Large intestine (tissue), 3 donors: Measurements from ENCODE around the gene CERS5. TPM values are rescaled to one million over a fixed set of nuclear protein-coding genes. Genes with fewer than 3 reads are reported as not detected.
A peak's percentile ranks its signal among the peaks of the same experiment; 100 is the strongest.

Source experiments
- DNase-seq, 2 donors: peaks; one replicate each; pipeline versions ENCODE4 v3.0.0 to v3.0.0-alpha.2; 2013
- H3K27ac ChIP-seq: one replicate; pipeline ENCODE4 v1.5.1; 2013; ENCODE audit warnings: low read length
- H3K27me3 ChIP-seq: 2 replicates; pipeline ENCODE4 v1.6.1; 2013; ENCODE audit warnings: low read length; ENCODE audit not compliant: control insufficient read depth, insufficient read depth
- H3K36me3 ChIP-seq: 2 replicates; pipeline ENCODE4 v1.6.1; 2013; ENCODE audit warnings: low read length; ENCODE audit not compliant: control insufficient read depth, insufficient read depth
- H3K4me1 ChIP-seq: one replicate; pipeline ENCODE4 v1.6.1; 2013; ENCODE audit warnings: low read length; ENCODE audit not compliant: control insufficient read depth, insufficient read depth
- H3K4me3 ChIP-seq: one replicate; pipeline ENCODE4 v1.5.1; 2013; ENCODE audit warnings: low read length
- H3K9me3 ChIP-seq: one replicate; pipeline ENCODE4 v1.6.1; 2013; ENCODE audit warnings: mild to moderate bottlenecking, low read depth, low read length, moderate library complexity; ENCODE audit not compliant: control insufficient read depth
- WGBS: methylation state at CpG from one replicate; pipeline ENCODE4 v1.1.5; 2013; ENCODE audit warnings: low lambda C conversion rate; ENCODE audit not compliant: insufficient coverage; 5-methylcytosine and 5-hydroxymethylcytosine counted together
- polyA plus RNA-seq: library from polyadenylated mRNA; unstranded; fragments of 120-200 nt; gene quantifications from one replicate; pipeline ENCODE4 v1.2.1, GENCODE V29; 2013

CERS5 gene
- polyA plus RNA-seq, 1 donor, result 32.5 TPM

DNA sequence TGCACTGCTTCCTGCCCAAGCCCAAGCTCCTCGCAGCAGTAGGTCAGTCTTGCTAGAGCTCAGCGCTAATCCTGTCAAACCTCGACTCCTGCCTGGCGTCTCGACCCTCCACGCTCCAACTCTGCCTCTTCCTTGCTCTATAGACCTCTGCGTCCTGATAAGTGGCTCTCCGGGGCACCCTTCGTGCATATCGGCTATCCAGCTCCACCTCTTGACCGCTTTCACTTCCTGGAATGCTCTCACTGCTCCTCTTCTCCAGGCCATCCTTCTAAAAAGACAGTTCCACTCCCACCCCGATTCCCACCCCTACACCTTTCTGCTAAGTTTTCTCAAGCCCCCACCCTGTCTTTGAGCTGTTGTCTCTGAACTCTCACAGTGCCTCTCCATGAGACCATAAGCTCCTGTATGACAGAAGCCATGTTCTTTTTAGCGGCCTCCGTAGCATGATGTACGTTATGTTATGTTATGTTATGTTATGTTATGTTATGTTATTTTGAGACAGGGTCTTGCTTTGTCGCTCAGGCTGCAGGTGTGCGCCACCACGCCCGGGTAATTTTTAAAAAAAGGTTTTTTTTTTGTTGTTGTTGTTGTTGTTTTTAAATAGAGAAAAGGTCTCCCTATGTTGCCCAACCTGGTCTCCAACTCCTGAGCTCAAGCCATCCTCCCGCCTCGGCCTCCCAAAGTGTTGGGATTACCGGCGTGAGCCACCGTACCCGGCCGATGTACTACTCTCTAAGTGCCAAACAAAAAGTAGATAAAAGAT lies 54.5 kb downstream of the CERS5 start:
- DNase-seq, result no peak
- H3K4me3 ChIP-seq, result peak overlapping the region; percentile 89
- H3K27ac ChIP-seq, result peak overlapping the region; percentile 95
- 0% methylated on average over 1 of the region's 26 CpGs for WGBS
- no peaks in the 10 kb centered on the region for H3K9me3 ChIP-seq
- peaks cover 46% of the 10 kb centered on the region for H3K4me1 ChIP-seq
- no peaks in the 10 kb centered on the region for H3K27me3 ChIP-seq
- peaks cover 25% of the 10 kb centered on the region for H3K36me3 ChIP-seq

DNA sequence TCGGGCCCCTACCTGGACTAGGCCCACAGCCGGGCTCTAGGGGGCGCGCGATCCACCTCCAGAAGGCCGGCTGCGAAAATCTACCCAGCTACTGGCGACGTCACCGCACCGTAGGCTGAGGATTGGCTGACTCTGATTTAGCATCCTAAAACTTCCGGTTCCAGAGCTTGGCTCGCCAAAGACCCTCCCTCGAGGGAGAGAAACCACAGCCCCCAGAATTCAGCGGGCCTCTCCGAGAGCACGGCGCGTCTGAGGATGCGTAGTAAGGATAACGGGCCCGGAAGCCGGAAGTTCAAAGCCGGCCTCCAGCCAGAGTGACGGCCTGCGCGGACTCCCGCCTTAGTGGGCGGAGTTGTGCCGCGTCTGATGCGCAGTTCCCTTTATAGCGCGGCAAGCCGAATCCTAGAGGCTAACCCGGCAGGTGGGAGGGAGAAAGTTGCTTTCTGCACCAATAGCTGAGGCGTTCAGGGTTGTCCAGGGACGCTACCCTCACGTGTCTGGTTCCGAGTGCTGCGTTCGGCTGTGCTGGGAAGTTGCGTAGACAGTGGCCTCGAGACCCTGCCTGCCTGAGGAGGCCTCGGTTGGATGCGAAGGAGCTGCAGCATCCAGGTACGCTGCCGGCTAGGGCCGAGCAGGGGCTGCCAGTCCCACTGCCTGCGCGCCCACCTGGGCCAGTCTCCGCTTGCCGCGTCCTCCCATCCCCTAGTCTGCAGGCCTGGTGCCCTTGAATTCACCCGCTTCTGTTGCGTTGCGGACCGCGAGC lies 55.3 kb downstream of the CERS5 start, which contains the start of gene COX14:
Gene COX14, plus strand, starts transcription at position 544 of the 763 bp plus-strand sequence. CDS start 7,808 bp downstream, outside the sequence.
- Histone ChIP-seq H3K27me3 (no peaks in the 10 kb centered on the region), H3K4me1 (peaks cover 50% of the 10 kb centered on the region), H3K36me3 (peaks cover 31% of the 10 kb centered on the region), H3K4me3 (peak within 1 kb of the TSS; percentile 89), H3K27ac (peak within 1 kb of the TSS; percentile 95), H3K9me3 (no peaks in the 10 kb centered on the region)
- no CpG with 5 or more reads among the region's 59 CpGs for WGBS
- peak; percentile 99 to 100 for DNase-seq

DNA sequence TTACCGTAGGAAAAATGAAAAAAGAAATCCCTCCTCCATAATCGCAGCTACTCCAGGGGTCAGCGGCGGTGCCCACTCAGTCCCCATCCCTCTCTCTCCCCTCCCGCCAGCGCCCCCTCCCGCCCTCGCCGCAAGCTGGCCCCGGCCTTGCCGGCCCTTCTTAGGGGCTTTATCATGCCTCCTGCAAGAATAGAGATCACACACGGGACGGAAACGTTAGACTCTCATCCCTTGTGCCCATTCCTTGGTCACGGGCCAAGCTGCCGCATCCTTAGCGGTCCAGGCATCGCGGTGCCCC lies 55.8 kb downstream of the CERS5 start:
- no peak overlapping the region for H3K4me3 ChIP-seq
- H3K4me1 ChIP-seq, result peaks cover 55% of the 10 kb centered on the region

DNA sequence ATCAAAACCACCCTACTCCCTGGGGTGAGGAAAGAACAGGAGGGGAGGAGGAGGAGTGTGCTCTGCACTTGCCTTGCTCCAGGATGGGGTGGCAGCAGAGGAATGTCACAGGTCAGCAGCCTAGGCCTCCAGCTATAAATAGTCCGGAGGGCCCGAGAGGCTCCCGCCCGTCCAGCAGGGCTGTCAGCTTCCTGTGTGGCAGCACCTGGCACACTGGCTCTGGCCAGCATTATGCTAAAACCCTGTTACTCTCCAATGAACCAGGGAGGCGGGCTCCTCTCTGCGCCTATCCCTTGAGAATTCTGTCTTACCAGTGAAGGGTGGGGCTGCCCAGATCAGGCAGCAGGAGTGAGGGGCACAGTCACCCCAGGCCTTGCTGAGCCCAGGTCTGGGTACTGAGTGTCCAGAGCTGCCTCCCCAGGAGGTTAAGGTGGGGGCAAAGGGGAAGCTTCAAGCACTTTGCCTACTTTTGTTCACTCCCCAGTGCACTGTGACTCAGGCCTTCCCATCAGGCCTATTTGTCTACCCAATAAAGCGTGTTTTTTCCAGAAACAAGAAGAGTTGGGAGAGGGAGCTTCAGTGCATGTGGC lies 56.3 kb downstream of the CERS5 start:
- H3K9me3 ChIP-seq, result no peaks in the 10 kb centered on the region
- H3K27me3 ChIP-seq, result no peaks in the 10 kb centered on the region
- H3K4me1 ChIP-seq, result peaks cover 60% of the 10 kb centered on the region
- no peak overlapping the region for H3K4me3 ChIP-seq
- peaks cover 32% of the 10 kb centered on the region for H3K36me3 ChIP-seq
- DNase-seq, result peak; percentile 76 to 82
- peak overlapping the region; percentile 95 for H3K27ac ChIP-seq
- no CpG with 5 or more reads among the region's 7 CpGs for WGBS

More for the DNA sequence above, 55.8 kb downstream of the CERS5 start:
- H3K27me3 ChIP-seq, result no peaks in the 10 kb centered on the region
- no CpG with 5 or more reads among the region's 19 CpGs for WGBS
- peaks cover 34% of the 10 kb centered on the region for H3K36me3 ChIP-seq
- DNase-seq, result no peak
- no peaks in the 10 kb centered on the region for H3K9me3 ChIP-seq
- H3K27ac ChIP-seq, result peak overlapping the region; percentile 95

DNA sequence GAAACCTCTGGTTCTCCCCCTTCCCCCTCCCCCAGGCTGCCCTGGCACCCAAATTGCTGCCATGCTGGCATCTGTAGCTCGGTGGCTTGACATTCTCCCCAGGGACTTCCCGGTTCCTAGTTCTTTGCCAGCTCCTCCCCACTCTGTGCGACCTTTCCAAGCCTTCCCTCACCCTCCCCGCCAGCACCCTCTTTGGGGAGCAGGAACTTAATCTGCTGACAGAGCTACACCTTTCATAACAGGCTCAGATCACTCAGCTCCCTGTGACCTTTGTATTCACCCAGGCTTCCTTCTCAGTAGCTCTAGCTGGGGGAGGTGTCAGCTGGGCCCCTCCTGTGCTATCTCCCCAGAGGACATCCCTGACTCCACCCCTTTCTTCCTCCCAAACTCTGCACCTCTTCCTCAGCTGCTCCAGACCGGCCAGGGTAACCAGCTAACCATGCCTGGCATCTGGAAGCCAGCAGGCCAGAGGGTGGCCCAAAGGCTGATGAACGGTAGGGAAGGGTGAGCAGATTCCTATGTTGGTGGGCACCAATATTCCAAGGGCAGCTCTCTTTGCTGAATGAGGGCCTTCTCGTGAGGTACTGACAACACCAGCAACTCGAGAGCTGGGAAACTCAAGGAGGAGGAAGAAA lies 56.9 kb downstream of the CERS5 start:
- peaks cover 66% of the 10 kb centered on the region for H3K4me1 ChIP-seq
- H3K27me3 ChIP-seq, result no peaks in the 10 kb centered on the region
- no peak overlapping the region for H3K4me3 ChIP-seq
- H3K36me3 ChIP-seq, result peaks cover 28% of the 10 kb centered on the region
- H3K9me3 ChIP-seq, result no peaks in the 10 kb centered on the region
- peak overlapping the region; percentile 95 for H3K27ac ChIP-seq
- DNase-seq, result peak; percentile 92 to 97
- WGBS, result no CpG with 5 or more reads among the region's 8 CpGs

DNA sequence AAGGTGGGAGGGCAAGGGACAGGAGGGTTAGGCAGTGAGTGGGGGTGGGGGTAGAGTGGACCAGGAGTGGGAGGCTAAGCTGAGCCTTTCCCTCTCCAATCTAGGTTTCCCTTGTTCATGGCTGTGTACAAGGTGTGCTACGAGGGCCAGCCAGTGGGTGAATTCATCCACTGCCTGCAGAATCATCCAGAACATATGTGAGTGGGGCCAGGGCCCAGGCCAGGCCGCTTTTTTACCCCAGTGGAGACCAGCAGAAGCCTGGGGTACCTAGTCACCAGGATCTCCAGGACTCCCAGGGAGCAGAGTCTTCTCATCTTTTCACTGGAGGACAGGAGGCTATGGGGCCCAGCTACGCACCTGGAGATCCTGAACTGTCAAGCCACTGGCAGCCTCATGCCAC lies 57.9 kb downstream of the CERS5 start:
- WGBS, result no CpG with 5 or more reads among the region's 3 CpGs
- H3K4me1 ChIP-seq, result peaks cover 69% of the 10 kb centered on the region

DNA sequence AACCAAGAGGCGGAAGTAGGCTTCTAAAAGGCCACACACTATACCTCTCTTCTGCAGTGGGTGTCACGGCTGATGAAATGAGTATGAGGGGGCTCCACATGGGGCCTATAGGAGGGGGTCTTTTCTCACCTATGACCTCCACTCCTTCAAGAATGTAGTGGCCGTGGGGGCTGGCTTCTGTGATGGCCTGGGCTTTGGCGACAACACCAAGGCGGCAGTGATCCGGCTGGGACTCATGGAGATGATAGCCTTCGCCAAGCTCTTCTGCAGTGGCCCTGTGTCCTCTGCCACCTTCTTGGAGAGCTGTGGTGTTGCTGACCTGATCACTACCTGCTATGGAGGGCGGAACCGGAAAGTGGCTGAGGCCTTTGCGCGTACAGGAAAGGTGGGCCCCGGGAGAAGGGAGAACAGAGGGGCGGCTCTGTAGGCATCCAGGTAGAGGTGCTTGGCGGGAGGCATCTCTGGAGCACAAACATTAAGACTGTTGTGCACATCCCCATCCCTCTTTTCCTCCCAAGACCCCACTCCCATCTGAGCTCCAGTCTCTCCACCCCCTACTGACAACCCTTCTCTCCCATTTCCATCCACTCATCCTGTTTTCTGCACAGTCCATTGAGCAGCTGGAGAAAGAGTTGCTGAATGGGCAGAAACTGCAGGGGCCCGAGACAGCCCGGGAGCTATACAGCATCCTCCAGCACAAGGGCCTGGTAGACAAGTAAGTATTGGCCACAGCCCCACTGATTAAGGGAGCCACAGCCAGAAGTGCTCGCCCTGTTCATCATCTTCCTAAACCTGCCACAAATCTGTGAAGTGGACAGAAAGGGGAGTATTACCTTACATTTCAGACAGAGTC lies 59.5 kb downstream of the CERS5 start:
- DNase-seq, result no peak
- H3K4me1 ChIP-seq, result peaks cover 76% of the 10 kb centered on the region
- peak overlapping the region; percentile 61 for H3K27ac ChIP-seq

More for the DNA sequence above, 57.9 kb downstream of the CERS5 start:
- Histone ChIP-seq H3K36me3 (peaks cover 28% of the 10 kb centered on the region), H3K9me3 (no peaks in the 10 kb centered on the region), H3K27me3 (no peaks in the 10 kb centered on the region), H3K4me3 (no peak overlapping the region), H3K27ac (peak overlapping the region; percentile 95)
- no peak for DNase-seq

DNA sequence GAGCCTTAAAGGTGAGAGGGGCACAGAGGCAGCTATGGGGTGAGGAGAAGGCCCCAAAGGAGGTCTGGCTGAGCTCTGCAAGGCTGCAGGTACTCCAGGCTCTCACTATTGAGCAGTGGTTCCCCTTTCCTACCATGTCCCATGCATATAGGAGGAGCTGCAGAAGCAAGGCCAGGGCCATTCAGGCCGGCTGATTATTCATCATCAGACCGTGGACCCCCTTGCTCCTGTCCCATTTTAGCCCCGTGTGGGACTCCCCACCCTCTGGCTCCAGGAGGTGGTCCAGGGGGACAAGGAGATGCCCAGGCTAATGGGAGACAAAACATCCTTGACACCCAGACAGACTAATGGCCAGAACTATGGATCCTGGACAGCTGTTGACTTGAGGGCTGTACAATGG lies 60.3 kb downstream of the CERS5 start:
- no peak overlapping the region for H3K4me3 ChIP-seq
- no CpG with 5 or more reads among the region's 3 CpGs for WGBS
- H3K36me3 ChIP-seq, result peaks cover 28% of the 10 kb centered on the region
- H3K27me3 ChIP-seq, result no peaks in the 10 kb centered on the region
- H3K27ac ChIP-seq, result peak overlapping the region; percentile 61
- H3K4me1 ChIP-seq, result peaks cover 83% of the 10 kb centered on the region
- H3K9me3 ChIP-seq, result no peaks in the 10 kb centered on the region
- DNase-seq, result no peak

More for the DNA sequence above, 59.5 kb downstream of the CERS5 start:
- no peak overlapping the region for H3K4me3 ChIP-seq
- H3K9me3 ChIP-seq, result no peaks in the 10 kb centered on the region
- H3K27me3 ChIP-seq, result no peaks in the 10 kb centered on the region
- WGBS, result no CpG with 5 or more reads among the region's 17 CpGs
- peaks cover 28% of the 10 kb centered on the region for H3K36me3 ChIP-seq

DNA sequence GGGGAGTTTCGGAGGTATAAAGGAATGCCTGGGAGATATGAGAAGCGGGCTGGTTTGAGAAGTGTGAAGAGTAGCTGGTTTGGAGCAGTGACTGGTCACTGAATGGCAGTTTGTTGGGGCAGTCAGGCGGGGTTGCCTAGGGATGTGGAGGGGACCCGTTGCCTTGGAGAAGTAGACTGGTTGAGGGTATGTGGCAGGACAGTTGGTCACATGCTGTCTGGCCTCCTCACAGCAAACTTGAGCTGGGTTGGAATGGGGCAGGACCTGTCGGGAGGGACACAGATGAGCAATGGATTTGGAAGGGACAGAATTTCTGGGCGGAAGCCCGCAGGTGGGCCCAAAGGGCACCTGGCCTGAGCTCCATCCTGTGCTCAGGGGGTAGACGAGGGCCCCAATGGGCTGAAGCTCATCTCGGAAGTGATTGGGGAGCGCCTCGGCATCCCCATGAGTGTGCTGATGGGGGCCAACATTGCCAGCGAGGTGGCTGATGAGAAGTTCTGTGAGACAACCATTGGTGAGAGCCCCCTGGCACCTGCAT lies 61.2 kb downstream of the CERS5 start:
- no peaks in the 10 kb centered on the region for H3K27me3 ChIP-seq
- H3K4me3 ChIP-seq, result peak overlapping the region; percentile 72
- H3K9me3 ChIP-seq, result no peaks in the 10 kb centered on the region
- WGBS, result 92% methylated on average over 2 of the region's 12 CpGs
- H3K36me3 ChIP-seq, result peaks cover 28% of the 10 kb centered on the region
- peaks cover 82% of the 10 kb centered on the region for H3K4me1 ChIP-seq
- peak overlapping the region; percentile 91 for H3K27ac ChIP-seq
- no peak for DNase-seq
